ENCODE data around the gene SLC22A17. TPM values are rescaled to one million over a fixed set of nuclear protein-coding genes. Genes with fewer than 3 reads are reported as not detected.

The SLC22A17 gene
- total and polyA plus RNA-seq, 2 of the 13 experiments (the other 11 are each of a cell fraction or from before 2014, with no cell fraction given) = 0.95 to 1.1 TPM

- TF ChIP-seq SALL1 (CRISPR knock-in tag; IDR thresholded peaks at IDR 0.05) (peak; percentile 62), CREM (IDR thresholded peaks at IDR 0.05) (no peak), CREM (CRISPR knock-in tag; IDR thresholded peaks at IDR 0.05) (peak; percentile 64; the same call in 1 of the 2 replicates), ZFP62 (CRISPR knock-in tag; IDR thresholded peaks at IDR 0.05) (0 out of 2 replicates have a peak, but pooled peaks have one; percentile 45), MZF1 (CRISPR knock-in tag; IDR thresholded peaks at IDR 0.05; ENCODE audit: borderline replicate concordance) (peak; percentile 70; the same call in 1 of the 2 replicates), ZNF317 (CRISPR knock-in tag; IDR thresholded peaks at IDR 0.05) (peak; percentile 87), NFKBIZ (CRISPR knock-in tag; IDR thresholded peaks at IDR 0.05) (peak; percentile 86; the same call in 1 of the 2 replicates), ZNF878 (CRISPR knock-in tag; IDR thresholded peaks at IDR 0.05) (no peak), YEATS4 (CRISPR knock-in tag; IDR thresholded peaks at IDR 0.05; ENCODE audit: borderline replicate concordance) (peak; percentile 95; the same call in 1 of the 2 replicates), ZNF253 (CRISPR knock-in tag; IDR thresholded peaks at IDR 0.05; ENCODE audit: borderline replicate concordance) (peak; percentile 91; the same call in 1 of the 2 replicates), ARHGAP35 (CRISPR knock-in tag; IDR thresholded peaks at IDR 0.05; ENCODE audit: borderline replicate concordance) (peak; percentile 99), ZNF367 (CRISPR knock-in tag; IDR thresholded peaks at IDR 0.05; ENCODE audit: borderline replicate concordance) (peak; percentile 91; the same call in 1 of the 2 replicates), ELF4 (CRISPR knock-in tag; IDR thresholded peaks at IDR 0.05; ENCODE audit: borderline replicate concordance) (0 out of 2 replicates have a peak, but pooled peaks have one; percentile 2), MAZ (IDR thresholded peaks at IDR 0.05; ENCODE audit: borderline replicate concordance, low read depth, low read length) (no peak; the same call in 1 of the 2 replicates), MAZ (CRISPR knock-in tag; IDR thresholded peaks at IDR 0.05; ENCODE audit: low read depth) (peak; percentile 18; the same call in 1 of the 2 replicates), FOSL1 (CRISPR knock-in tag; IDR thresholded peaks at IDR 0.05; ENCODE audit: borderline replicate concordance) (peak; percentile 46; the same call in 1 of the 2 replicates), ZNF124 (CRISPR knock-in tag; IDR thresholded peaks at IDR 0.05) (peak; percentile 65), ZNF235 (CRISPR knock-in tag; IDR thresholded peaks at IDR 0.05; ENCODE audit: borderline replicate concordance) (peak; percentile 88; the same call in 1 of the 2 replicates), ZNF101 (CRISPR knock-in tag; IDR thresholded peaks at IDR 0.05; ENCODE audit: borderline replicate concordance, low read depth) (peak; percentile 92; the same call in 1 of the 2 replicates), CHD2 (IDR thresholded peaks at IDR 0.05; ENCODE audit: low read depth, low read length) (no peak), NFE2L1 (CRISPR knock-in tag; IDR thresholded peaks at IDR 0.05; ENCODE audit: borderline replicate concordance) (peak; percentile 76; the same call in 1 of the 2 replicates), FOXP1 (IDR thresholded peaks at IDR 0.05) (no peak), FOXP1 (CRISPR knock-in tag; IDR thresholded peaks at IDR 0.05) (no peak), ZNF577 (CRISPR knock-in tag; IDR thresholded peaks at IDR 0.05; ENCODE audit: borderline replicate concordance, low read depth) (peak; percentile 96), NR3C1 (CRISPR knock-in tag; IDR thresholded peaks at IDR 0.05) (peak; percentile 60; the same call in 1 of the 2 replicates)
- TF ChIP-seq, protein P1, sequence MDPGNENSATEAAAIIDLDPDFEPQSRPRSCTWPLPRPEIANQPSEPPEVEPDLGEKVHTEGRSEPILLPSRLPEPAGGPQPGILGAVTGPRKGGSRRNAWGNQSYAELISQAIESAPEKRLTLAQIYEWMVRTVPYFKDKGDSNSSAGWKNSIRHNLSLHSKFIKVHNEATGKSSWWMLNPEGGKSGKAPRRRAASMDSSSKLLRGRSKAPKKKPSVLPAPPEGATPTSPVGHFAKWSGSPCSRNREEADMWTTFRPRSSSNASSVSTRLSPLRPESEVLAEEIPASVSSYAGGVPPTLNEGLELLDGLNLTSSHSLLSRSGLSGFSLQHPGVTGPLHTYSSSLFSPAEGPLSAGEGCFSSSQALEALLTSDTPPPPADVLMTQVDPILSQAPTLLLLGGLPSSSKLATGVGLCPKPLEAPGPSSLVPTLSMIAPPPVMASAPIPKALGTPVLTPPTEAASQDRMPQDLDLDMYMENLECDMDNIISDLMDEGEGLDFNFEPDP (CRISPR knock-in tag; conservative IDR thresholded peaks at IDR 0.05) = no peak
- TF ChIP-seq, protein P2, sequence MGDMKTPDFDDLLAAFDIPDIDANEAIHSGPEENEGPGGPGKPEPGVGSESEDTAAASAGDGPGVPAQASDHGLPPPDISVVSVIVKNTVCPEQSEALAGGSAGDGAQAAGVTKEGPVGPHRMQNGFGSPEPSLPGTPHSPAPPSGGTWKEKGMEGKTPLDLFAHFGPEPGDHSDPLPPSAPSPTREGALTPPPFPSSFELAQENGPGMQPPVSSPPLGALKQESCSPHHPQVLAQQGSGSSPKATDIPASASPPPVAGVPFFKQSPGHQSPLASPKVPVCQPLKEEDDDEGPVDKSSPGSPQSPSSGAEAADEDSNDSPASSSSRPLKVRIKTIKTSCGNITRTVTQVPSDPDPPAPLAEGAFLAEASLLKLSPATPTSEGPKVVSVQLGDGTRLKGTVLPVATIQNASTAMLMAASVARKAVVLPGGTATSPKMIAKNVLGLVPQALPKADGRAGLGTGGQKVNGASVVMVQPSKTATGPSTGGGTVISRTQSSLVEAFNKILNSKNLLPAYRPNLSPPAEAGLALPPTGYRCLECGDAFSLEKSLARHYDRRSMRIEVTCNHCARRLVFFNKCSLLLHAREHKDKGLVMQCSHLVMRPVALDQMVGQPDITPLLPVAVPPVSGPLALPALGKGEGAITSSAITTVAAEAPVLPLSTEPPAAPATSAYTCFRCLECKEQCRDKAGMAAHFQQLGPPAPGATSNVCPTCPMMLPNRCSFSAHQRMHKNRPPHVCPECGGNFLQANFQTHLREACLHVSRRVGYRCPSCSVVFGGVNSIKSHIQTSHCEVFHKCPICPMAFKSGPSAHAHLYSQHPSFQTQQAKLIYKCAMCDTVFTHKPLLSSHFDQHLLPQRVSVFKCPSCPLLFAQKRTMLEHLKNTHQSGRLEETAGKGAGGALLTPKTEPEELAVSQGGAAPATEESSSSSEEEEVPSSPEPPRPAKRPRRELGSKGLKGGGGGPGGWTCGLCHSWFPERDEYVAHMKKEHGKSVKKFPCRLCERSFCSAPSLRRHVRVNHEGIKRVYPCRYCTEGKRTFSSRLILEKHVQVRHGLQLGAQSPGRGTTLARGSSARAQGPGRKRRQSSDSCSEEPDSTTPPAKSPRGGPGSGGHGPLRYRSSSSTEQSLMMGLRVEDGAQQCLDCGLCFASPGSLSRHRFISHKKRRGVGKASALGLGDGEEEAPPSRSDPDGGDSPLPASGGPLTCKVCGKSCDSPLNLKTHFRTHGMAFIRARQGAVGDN (CRISPR knock-in tag; IDR thresholded peaks at IDR 0.05) = peak; percentile 92; the same call in 1 of the 2 replicates
Measured at GRCh38 chr14:23301969-23302289, 50.8 kb downstream of the SLC22A17 start (continued).
